GM21381 (cell line): ENCODE measurements around the gene HRG.
A peak's percentile ranks its signal among the peaks of the same experiment; 100 is the strongest.
"Not testable (repeated sequence)": the region's sequence is repeated elsewhere in the genome, so short reads cannot be mapped to it uniquely, and the experiment has no call there.

Experiments used
- ATAC-seq: cut with Tn5 transposase; IDR thresholded peaks from one replicate; pipeline ENCODE4 v1.9.1; 2021; ENCODE audit warnings: mild to moderate bottlenecking, moderate library complexity; ENCODE audit not compliant: unreplicated experiment

HRG gene

DNA sequence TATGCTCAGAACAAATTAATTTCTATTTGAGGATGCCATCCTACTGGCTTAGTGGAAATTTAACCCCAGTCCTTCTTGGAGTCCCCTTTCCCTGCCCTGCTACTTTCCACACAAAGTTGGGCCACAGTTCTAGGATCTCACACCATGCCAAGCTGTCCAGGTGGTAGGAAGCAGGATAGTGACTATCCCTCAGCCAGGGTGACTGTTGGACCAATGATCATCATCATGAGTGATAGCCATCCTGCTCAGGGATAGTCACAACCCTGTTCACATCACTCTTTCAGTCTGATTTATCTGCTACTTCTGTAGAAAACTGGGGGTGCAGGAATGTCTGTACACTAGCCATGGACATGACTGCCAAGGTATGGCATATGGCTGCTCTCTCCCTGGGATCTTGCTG, 12.8 kb downstream of the HRG start:
- ATAC-seq, result no peak

- ATAC-seq, result no peak
Measured at GRCh38 chr3:186679151-186679550, 13.3 kb downstream of the HRG start.

DNA sequence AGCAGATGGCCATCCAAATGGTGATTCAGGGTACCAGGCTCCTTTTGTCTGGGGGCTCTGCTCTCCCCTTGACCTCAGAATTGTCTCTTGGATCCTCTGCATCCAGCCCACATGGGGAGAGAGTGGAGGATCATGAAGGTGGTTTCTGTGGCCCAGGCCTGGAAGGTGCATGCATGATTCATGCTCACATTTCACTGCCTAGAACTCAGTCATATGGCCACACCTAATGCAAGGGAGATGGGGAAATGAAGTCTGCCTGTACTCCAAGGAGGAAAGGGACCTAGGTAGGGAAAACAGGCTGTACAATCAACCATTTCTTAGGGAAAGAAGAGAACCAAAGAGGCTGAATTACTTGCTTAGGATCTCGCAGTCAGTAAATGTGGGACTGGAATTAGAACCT, 15.1 kb downstream of the HRG start:
- no peak for ATAC-seq

DNA sequence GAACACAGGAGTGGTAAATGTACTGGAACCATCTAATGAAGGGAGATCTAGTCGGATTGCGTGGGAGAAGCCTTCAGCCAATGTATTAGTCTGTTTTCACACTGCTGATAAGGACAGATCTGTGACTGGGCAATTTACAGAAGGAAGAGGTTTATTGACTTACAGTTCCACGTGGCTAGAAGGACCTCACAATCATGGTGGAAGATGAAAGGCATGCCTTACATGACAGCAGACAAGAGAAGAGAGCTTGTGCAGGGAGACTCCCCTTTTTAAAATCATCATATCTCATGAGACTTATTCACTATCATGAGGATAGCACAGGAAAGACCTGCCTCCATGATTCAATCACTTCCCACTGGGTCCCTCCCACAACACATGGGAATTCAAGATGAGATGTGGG, 17.0 kb downstream of the HRG start:
- ATAC-seq, result no peak

DNA sequence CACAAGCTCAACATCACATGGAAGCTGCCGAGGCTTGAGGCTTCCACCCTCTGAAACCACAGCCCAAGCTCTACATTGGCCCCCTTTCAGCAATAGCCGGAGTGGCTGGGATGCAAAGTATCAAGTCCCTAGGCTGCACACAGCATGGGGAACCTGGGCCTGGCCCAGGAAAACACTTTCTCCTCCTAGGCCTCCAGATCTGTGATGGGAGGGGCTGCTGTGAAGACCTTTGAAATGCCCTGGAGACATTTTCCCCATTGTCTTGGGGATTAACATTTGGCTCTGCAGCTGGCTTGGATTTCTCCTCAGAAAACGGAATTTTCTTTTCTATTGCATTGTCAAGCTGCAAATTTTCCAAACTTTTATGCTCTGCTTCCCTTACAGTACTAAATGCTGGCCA, 18.2 kb downstream of the HRG start:
- ATAC-seq, result no peak

GRCh38 chr3:186686475-186686874, 20.7 kb downstream of the HRG start:
- not testable (repeated sequence) for ATAC-seq

- ATAC-seq, result no peak
Measured at GRCh38 chr3:186687120-186687651, 21.4 kb downstream of the HRG start.

DNA sequence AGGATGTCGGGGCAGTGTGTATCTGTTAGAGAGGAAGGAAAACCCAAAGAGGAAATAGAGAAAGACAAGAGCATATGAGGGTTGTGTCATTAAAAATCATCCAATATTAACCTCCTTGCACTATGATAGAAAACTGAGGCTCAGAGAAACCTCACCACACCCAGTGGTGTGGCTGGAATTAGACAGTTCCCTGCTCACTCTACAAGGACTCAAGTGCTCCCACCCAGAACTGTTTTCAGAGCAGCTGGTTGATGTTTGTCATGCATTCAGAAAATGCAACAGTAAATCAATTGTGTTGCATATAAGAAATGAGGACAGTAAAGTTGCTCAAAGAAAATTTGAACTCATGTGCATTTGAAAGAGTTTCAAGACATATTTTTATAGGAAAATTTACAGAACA, 24.5 kb downstream of the HRG start:
- not testable (repeated sequence) for ATAC-seq

- ATAC-seq, result no peak
Measured at GRCh38 chr3:186691676-186692075, 25.9 kb downstream of the HRG start.

DNA sequence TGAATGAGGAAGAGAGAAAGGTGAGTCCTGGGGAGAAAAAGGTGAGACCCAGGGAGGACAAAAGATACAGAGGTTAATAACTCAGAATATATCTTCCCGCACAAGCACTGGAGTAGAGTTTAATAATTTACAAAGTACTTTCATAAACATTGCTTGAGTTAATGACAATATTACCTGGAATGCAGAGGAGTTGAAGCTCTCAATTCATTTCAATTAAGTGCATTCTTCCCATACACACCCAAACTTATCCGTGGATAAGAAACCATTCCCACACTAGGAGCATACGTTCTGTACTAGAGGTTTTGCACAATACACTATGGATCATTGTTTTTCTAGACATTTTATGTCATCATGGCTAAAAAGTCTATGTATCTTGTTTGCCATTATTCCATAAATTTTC, 28.0 kb downstream of the HRG start:
- ATAC-seq, result no peak

GRCh38 chr3:186694288-186695032, 28.6 kb downstream of the HRG start:
- ATAC-seq, result no peak

DNA sequence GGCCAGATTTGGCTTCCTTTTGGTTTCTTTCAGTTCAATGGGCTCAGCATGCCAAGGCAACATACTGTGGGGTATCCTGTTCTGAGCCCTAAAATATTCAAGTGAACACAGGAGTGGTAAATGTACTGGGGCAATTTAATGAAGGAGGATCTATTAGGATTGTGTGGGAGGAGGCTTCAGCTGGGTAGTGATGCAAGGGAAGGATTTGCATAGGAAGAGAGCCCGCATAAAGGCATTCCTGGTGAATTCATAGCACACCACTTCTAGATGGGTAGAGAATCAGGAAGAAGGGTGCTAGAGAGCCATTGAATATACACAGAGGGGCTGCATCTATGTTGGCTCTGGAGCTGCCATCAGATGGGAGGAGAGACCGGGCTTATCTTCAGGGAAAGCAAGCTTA, 30.7 kb downstream of the HRG start:
- no peak for ATAC-seq

GRCh38 chr3:186697510-186697909, 31.7 kb downstream of the HRG start:
- ATAC-seq, result no peak

DNA sequence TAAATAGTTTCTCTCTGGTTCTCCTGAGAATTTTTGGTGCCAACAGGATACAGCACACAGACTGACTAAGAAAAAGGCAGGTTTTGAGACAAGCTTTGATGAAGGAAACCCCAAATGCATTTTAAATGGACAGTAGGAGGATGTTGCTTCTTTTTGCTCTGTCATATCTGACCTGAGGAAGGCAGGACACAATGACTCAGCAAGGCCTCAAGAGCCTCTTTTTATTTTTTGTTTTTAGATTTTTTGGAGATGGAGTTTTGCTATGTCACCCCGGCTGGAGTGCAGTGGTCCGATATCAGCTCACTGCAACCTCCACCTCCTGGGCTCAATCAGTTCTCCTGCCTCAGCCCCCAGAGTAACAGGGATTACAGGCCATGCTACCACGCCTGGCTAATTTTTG, 34.5 kb downstream of the HRG start:
- ATAC-seq, result no peak

DNA sequence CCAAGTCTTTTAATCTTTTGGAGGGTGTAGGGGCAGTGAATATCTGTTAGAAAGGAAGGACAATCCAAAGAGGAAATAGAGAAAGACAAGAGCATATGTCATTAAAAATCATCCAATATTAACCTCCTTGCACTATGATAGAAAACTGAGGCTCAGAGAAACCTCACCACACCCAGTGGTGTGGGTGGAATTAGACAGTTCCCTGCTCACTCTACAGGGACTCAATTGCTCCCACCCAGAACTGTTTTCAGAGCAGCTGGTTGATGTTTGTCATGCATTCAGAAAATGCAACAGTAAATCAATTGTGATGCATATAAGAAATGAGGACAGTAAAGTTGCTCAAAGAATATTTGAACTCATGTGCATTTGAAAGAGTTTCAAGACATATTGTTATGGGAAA, 36.6 kb downstream of the HRG start:
- ATAC-seq, result not testable (repeated sequence)

- peak; percentile 61 for ATAC-seq
Measured at GRCh38 chr3:186705882-186706780, 40.3 kb downstream of the HRG start.

GRCh38 chr3:186708983-186709679, 43.3 kb downstream of the HRG start:
- ATAC-seq, result no peak

DNA sequence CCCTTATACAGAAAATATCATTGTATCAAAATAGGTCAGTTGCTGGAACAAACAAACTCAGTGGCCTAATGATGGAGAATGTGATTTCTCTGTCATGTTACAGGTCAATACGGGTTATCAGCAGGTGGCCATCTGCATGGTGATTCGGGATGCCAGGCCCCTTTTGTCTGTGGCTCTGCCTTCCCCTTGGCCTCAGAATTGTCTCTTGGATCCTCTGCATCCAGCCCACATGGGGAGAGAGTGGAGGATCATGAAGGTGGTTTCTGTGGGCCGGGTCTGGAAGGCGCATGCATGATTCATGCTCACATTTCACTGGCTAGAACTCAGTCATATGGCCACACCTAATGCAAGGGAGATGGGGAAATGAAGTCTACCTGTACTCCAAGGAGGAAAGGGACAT, 44.9 kb downstream of the HRG start:
- not testable (repeated sequence) for ATAC-seq

DNA sequence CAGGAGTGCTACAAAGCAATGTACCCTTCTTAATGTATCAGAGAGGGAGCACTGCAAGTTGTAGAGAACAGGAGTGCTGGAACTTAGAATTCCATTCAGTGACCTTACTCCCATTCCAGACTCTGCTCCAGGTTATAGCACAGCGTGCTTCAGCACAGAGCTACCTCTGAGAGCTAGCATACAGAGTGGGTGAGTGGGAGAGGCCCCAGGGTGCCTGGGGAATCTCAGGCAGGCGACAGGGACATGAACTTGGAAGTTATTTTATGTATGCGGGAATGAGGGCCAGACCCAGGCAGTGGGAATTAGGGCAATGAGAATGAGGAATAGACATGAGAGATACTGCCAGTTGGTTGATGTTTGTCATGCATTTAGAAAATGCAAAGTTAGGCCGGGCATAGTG, 47.7 kb downstream of the HRG start:
- no peak for ATAC-seq

- no peak for ATAC-seq
Measured at GRCh38 chr3:186717039-186717457, 51.2 kb downstream of the HRG start, which contains the start of gene KNG1. Gene KNG1, plus strand, starts transcription at chr3:186717359. Its CDS starts 184 bp downstream, at chr3:186717543.
